Lower leg skin (tissue), 3 donors: ENCODE measurements around the gene GPBAR1.

Experiments
- CTCF ChIP-seq, 3 donors: fragments of 450-650 bp; IDR thresholded peaks; one replicate each; pipeline ENCODE4 v1.5.1; 2016; ENCODE audit warnings: antibody characterized with exemption in 3 of 3, mild to moderate bottlenecking in 3 of 3, moderate library complexity in 2 of 3
- POLR2A ChIP-seq, 2 donors: fragments of 450-650 bp; IDR thresholded peaks; one replicate each; pipeline ENCODE4 v1.6.1; 2016 to 2017; ENCODE audit warnings: antibody characterized with exemption in 2 of 2, mild to moderate bottlenecking in 1 of 2, moderate library complexity in 1 of 2

DNA sequence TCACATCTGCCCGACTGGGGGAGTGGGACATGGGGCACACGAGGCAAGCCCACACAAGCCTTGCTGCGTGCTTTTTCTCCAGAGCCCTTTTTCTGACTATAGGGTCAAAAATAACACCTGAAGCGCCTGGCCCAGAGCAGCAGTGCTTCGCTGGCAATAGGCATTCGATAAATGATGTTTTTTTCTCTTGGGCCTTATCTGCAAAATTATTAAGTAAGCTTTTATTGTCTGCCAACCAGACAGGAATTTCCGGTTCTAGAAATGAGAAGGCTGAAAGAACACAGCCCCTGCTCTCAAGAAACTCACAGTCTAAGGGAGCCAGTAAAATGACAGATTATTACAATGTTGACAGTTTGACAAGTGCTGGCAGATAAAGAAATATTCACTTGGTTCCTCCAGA is 34.2 kb downstream of the GPBAR1 start:
- TF ChIP-seq POLR2A (IDR thresholded peaks at IDR 0.05) (no peak), CTCF (IDR thresholded peaks at IDR 0.05) (no peak)
